Uterus (tissue), 2 donors: Measurements from ENCODE around the gene DDX49.

Source experiments
- CTCF ChIP-seq, 4 experiments: fragments of 200-600 bp in 2 of 4; fragments of 450-650 bp in 2 of 4; sonication (generic) in 2 of 4; IDR thresholded peaks; one replicate each; pipeline ENCODE4 v1.5.1; 2016 to 2019; ENCODE audit warnings: antibody characterized with exemption in 4 of 4, mild to moderate bottlenecking in 2 of 4, moderate library complexity in 1 of 4
- POLR2A ChIP-seq, 2 donors: fragments of 450-650 bp; IDR thresholded peaks; one replicate each; pipeline ENCODE4 v1.6.1; 2016; ENCODE audit warnings: antibody characterized with exemption in 2 of 2, mild to moderate bottlenecking in 1 of 2, moderate library complexity in 1 of 2

GRCh38 chr19:18932216-18932841, 12.8 kb downstream of the DDX49 start:
- no peak for TF ChIP-seq CTCF (IDR thresholded peaks at IDR 0.05)
- no peak for TF ChIP-seq POLR2A (IDR thresholded peaks at IDR 0.05)
